Measurements from ENCODE around the gene CRADD.

The CRADD gene

DNA sequence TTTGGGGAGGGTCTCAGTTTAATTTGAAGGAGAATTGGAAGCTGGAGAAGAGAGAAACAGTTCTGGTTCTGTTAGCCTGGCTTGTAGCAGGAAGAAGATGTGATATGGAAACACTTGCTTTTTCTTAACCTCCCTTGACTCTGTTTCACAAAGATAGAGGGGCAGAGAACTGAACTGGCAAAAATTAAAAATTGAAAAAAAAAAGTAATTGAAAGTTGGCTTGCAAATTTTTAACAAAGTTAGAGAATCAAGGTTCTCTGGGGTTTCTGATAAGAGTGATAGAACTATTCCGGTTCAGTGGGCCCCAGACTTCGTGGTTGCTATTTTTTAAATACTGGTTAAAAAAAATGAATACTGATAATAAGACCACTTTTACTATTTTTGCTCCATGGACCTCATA is 2.8 kb downstream of the CRADD start:
- no peaks in the 10 kb centered on the region for H3K27me3 Mint-ChIP-seq (ENCODE audit: low read depth)
- H3K4me3 Mint-ChIP-seq, result no peak overlapping the region
- peaks cover 14% of the 10 kb centered on the region for H3K36me3 Mint-ChIP-seq (ENCODE audit: low read depth)
- peaks cover 5% of the 10 kb centered on the region for H3K9me3 Mint-ChIP-seq
- no peak overlapping the region for H3K27ac Mint-ChIP-seq
- peaks cover 41% of the 10 kb centered on the region for H3K4me1 Mint-ChIP-seq (ENCODE audit: low read depth)

DNA sequence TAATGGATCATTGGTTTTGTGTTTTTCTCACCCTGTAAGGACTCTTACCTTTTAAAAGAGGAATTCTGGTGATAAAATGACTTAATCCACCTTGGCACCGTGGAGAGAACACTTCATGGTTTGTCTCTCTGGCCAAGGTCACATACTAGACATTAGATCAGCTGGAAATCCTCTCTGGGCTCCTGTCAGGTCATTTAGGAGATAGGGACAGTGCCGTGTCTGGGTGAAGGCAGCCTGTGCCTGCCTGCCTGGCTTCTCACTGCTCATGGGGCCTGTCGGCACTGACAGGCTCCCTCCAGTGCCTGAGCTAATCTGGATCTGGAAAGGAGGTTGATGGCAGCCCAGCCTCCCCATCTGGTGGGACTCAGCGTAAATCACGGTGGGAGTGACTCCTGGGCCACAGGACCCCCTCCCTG is 5.7 kb downstream of the CRADD start:
- Mint-ChIP-seq H3K36me3 (ENCODE audit: low read depth) (peaks cover 12% of the 10 kb centered on the region), H3K27ac (no peak overlapping the region), H3K9me3 (no peaks in the 10 kb centered on the region), H3K4me3 (no peak overlapping the region), H3K27me3 (ENCODE audit: low read depth) (no peaks in the 10 kb centered on the region), H3K4me1 (ENCODE audit: low read depth) (peaks cover 28% of the 10 kb centered on the region)

DNA sequence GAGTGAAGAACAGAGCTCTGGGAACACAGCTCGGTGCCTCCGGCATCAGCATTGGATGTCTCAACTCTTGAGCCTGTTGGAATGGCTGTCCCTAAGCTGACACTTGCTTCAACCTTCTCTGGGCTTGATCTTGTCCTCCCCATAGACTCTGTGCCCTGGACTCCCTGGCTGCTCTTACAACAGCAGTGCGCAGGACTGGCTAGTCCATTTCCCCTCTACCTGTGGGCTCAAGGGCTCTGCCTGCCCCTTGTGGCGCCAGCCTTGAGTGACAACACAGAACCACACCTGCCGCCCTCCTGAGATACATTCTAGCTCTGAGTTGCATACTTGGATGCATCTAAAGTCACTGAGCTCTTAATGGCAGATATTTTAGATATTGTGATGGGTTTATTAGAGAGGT is 6.2 kb downstream of the CRADD start:
- Mint-ChIP-seq H3K9me3 (no peaks in the 10 kb centered on the region), H3K4me3 (no peak overlapping the region), H3K27me3 (ENCODE audit: low read depth) (no peaks in the 10 kb centered on the region), H3K36me3 (ENCODE audit: low read depth) (peaks cover 12% of the 10 kb centered on the region), H3K4me1 (ENCODE audit: low read depth) (peaks cover 23% of the 10 kb centered on the region), H3K27ac (no peak overlapping the region)

DNA sequence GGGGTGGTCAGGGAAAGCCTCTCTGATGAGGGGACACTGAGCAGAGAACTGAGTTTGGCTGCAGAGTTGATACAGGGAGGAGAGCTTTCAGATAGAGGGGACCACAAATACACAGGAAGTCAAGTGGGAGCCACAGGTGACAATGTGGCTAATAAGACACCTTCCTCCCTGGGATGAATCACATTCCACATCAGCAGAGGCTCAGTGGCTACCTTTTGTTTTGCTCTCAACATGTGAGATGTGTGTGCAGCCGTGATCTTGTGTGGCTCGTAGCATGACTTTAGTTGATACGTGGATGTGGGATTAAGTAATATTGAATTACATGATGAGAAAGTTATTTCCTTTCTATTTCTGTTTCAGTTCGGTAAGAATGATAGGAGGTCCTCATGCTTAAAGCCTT is 7.5 kb downstream of the CRADD start:
- H3K27me3 Mint-ChIP-seq (ENCODE audit: low read depth), result no peaks in the 10 kb centered on the region
- no peak overlapping the region for H3K4me3 Mint-ChIP-seq
- peaks cover 5% of the 10 kb centered on the region for H3K36me3 Mint-ChIP-seq (ENCODE audit: low read depth)
- H3K27ac Mint-ChIP-seq, result no peak overlapping the region
- no peaks in the 10 kb centered on the region for H3K9me3 Mint-ChIP-seq
- H3K4me1 Mint-ChIP-seq (ENCODE audit: low read depth), result peaks cover 21% of the 10 kb centered on the region

DNA sequence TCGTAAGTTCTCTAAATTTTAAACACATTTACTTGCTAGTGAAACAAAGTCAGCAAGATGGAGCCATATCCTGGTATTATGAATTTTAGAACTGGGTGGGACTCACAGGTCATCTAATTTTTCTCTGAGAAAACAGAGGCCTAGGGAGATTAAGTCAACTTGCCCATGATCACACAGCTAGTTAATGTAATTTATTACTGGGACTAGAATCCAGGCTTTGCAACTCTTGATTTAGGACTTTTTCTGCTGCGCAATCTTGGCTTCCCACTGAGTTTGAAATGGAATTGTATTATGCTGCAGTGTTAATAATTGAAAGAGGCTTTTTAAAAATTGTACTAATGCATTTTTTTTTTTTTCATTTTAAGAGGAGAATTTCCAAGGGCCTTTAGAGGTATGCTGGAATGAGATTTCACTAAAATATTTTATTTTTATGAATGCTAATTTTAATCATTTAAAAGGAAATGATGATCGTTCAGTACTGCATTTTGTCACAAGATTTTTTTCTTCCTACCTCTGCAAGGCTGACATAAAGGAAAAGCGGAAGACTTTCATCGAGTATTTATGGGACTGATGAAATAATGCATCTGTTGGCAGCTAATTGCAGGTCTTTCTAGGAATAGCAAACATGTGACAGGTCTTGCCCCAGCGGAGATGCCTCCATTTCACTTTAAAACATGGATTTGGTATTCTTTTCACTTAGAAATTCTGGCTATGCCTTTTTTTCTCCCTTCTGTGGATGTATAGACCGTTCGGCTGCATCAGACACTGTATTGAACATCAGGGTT is 9.6 kb downstream of the CRADD start:
- H3K9me3 Mint-ChIP-seq, result no peaks in the 10 kb centered on the region
- H3K27me3 Mint-ChIP-seq (ENCODE audit: low read depth), result no peaks in the 10 kb centered on the region
- peaks cover 5% of the 10 kb centered on the region for H3K36me3 Mint-ChIP-seq (ENCODE audit: low read depth)
- no peak overlapping the region for H3K4me3 Mint-ChIP-seq
- no peak overlapping the region for H3K27ac Mint-ChIP-seq
- H3K4me1 Mint-ChIP-seq (ENCODE audit: low read depth), result peaks cover 20% of the 10 kb centered on the region

DNA sequence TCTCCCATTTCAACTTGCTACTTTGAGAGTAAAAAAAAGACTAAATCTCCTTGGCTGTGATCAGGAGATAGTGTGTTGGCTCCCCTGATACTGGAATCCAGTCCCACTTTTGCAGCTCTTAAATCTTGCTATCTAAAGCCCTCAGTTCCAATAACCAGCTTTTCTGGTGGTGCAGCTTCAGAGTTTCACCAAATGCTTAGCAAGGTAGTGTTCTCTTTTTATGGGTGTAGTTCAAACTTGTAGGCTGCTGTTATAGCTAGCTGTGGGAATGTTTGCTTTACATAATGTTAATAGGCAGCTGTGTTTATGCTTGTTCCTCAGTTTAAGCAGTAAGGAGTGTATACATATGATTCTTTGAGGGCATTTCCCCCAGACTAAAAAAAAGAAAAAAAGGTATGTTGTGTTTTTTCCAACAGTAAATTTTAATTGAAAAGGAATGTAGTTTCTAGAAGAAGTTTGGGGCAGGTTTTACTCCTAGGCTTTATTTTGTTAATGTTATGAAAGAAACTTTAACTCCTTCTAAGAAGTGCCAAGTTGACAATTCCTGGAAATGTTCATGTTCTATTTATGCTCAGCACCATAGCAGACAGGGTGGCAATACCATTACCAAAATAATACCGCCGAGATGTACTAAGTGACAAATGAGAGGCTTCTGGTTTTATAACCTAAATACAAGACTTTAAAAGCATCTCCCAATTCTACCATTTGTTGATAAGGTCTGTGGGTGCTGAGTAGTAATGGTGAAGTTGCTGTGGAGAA is 12.1 kb downstream of the CRADD start:
- Mint-ChIP-seq H3K36me3 (ENCODE audit: low read depth) (peaks cover 5% of the 10 kb centered on the region), H3K4me1 (ENCODE audit: low read depth) (peaks cover 15% of the 10 kb centered on the region), H3K27ac (no peak overlapping the region), H3K4me3 (no peak overlapping the region), H3K27me3 (ENCODE audit: low read depth) (no peaks in the 10 kb centered on the region), H3K9me3 (peaks cover 7% of the 10 kb centered on the region)

DNA sequence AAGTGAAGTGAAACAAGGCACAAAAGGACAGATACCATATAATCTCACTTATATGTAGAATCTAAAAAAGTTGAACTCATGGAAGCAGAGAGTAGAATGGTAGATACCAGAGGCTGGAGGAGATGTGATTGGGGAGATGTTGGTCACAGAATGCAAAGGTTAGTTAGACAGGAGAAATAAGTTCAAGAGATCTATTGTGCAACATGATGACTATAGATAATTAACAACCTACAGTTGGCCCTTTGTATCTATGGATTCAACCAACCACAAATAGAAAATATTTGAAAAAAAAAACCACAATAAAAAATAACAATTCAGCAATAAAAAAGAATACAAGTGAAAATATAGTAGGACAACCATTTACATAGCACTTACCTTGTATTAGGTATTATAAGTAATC is 19.3 kb downstream of the CRADD start:
- H3K9me3 Mint-ChIP-seq, result peaks cover 7% of the 10 kb centered on the region
- no peaks in the 10 kb centered on the region for H3K36me3 Mint-ChIP-seq (ENCODE audit: low read depth)
- H3K4me3 Mint-ChIP-seq, result no peak overlapping the region
- peaks cover 8% of the 10 kb centered on the region for H3K4me1 Mint-ChIP-seq (ENCODE audit: low read depth)
- H3K27ac Mint-ChIP-seq, result no peak overlapping the region
- no peaks in the 10 kb centered on the region for H3K27me3 Mint-ChIP-seq (ENCODE audit: low read depth)

DNA sequence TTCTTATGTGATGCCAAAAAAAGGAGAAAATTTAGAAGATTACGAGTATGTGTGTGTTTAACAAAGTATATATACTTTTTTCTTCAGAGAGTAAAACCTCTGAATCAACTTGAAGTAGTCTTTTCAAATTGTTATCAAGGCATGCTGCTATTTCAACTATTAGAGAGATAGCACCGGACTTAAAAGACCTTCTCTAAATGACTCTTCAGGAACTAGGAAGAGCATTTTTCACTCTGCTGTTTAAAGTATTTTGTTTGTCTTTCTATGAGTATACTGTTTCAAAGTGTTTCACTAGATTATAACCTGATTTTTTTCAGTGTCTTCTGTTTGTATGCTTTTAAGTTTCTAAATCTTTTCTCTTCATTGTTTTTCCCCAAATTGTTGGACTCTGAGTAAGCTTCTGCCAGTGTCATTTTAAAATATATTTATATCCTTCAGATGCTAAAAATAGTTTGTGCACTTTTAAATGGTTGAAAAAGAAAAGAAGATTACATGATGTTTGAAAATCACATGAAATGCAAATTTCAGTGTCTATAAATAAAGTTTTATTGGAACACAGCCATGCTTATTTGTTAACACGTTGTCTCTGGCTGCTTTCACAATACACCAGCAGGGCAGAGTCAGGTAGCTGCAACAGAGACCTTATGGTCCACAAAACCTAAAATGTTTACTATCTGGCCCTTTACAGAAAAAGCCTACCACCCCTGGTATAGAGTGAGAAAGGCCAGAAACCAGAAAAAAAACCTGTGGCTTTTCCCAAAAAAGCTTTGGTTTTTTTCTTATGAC is 21.3 kb downstream of the CRADD start:
- no peak overlapping the region for H3K27ac Mint-ChIP-seq
- H3K9me3 Mint-ChIP-seq, result peaks cover 4% of the 10 kb centered on the region
- peaks cover 8% of the 10 kb centered on the region for H3K4me1 Mint-ChIP-seq (ENCODE audit: low read depth)
- H3K36me3 Mint-ChIP-seq (ENCODE audit: low read depth), result no peaks in the 10 kb centered on the region
- H3K4me3 Mint-ChIP-seq, result no peak overlapping the region
- H3K27me3 Mint-ChIP-seq (ENCODE audit: low read depth), result no peaks in the 10 kb centered on the region

DNA sequence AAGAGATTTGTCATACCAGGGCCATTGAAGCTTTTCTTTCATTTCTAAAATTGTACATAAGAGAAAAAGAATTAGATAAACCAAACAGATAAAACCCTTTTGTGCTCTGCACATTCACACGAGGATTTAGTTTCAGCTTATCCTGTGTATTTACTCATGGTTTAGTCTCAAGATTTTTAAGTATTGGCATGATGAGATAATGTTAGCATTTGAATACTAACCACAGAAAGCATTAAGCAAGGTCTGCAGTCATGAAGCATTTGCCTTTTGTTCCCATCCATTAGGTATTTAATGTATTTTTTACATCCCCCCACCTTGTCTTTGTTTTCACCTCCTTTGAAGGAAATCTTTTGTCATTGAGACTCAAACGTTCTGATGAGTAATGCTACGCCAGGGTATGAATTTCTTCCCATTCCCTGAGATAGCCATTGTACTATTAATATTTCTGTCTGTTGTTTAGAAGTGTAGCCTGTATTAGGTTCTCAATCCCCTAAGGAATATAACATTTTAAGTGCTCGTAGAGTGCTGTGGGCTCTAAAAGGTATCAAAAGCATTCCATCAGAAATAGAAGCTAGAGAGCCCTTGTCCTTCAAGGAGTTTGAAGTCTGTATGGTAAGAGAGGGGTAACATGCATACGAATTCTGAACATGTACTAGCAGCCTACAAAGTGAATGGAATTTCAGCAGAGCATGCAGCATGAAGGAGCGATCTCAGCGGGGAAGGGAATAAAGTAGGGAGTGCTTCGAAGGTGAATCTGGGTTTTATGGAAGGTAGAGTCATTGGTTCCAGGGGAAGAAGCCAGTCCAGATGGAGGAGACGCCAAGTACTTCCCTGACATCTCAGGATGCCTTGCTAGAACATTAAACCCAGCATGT is 22.3 kb downstream of the CRADD start:
- Mint-ChIP-seq H3K9me3 (no peaks in the 10 kb centered on the region), H3K27ac (no peak overlapping the region), H3K4me3 (no peak overlapping the region), H3K27me3 (ENCODE audit: low read depth) (no peaks in the 10 kb centered on the region), H3K36me3 (ENCODE audit: low read depth) (peaks cover 4% of the 10 kb centered on the region), H3K4me1 (ENCODE audit: low read depth) (peaks cover 11% of the 10 kb centered on the region)

DNA sequence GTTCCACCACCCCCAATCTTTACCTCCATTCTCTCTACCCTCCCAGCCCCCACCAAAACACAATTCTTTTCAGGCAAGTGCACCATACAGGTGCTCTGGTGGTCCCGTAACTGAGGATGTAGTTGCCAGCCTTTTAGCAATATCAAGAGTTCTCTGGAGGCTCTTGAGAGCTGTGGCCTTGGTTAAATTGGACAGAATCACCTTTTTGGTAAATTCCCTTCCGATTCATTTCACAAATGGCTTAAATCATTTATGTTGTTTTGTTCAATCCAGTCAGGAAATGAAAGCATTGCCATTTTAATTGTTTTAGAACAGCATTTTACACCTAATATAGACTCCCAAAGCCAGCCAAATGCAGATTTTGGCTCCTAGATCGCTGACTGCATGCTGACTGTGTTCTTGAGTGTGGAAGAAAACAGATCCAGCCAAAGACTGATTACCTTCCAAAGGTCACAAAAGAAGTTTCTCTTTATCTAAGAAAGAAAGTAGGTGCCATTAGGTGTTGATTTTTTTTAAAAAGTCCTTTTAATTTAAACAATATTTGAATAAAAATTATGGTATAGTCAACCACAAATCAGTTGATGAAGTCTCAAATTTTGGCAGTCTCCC is 25.6 kb downstream of the CRADD start:
- no peak overlapping the region for H3K4me3 Mint-ChIP-seq
- peaks cover 1% of the 10 kb centered on the region for H3K9me3 Mint-ChIP-seq
- peaks cover 11% of the 10 kb centered on the region for H3K4me1 Mint-ChIP-seq (ENCODE audit: low read depth)
- peaks cover 7% of the 10 kb centered on the region for H3K36me3 Mint-ChIP-seq (ENCODE audit: low read depth)
- H3K27ac Mint-ChIP-seq, result no peak overlapping the region
- H3K27me3 Mint-ChIP-seq (ENCODE audit: low read depth), result no peaks in the 10 kb centered on the region

DNA sequence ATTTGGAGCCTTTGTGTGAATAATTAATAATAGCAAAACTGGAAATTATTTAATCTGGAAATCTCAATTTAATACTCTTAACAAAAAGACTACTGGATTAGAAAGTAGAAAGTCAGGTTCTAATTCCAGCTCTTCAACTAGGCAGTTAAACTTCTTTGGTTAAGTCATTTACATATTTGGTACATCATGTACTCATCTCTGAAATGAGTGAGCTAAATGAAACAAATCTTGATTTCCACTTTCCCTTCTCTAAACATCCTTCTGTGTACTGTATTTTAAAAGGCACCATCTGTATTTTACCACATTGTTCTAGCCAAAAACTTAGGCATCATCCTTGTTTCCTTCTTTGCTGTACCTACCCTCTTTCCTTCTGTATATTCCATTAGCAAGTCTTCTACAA is 26.9 kb downstream of the CRADD start:
- Mint-ChIP-seq H3K27me3 (ENCODE audit: low read depth) (no peaks in the 10 kb centered on the region), H3K27ac (no peak overlapping the region), H3K4me3 (no peak overlapping the region), H3K36me3 (ENCODE audit: low read depth) (peaks cover 7% of the 10 kb centered on the region), H3K9me3 (peaks cover 15% of the 10 kb centered on the region), H3K4me1 (ENCODE audit: low read depth) (peaks cover 9% of the 10 kb centered on the region)

DNA sequence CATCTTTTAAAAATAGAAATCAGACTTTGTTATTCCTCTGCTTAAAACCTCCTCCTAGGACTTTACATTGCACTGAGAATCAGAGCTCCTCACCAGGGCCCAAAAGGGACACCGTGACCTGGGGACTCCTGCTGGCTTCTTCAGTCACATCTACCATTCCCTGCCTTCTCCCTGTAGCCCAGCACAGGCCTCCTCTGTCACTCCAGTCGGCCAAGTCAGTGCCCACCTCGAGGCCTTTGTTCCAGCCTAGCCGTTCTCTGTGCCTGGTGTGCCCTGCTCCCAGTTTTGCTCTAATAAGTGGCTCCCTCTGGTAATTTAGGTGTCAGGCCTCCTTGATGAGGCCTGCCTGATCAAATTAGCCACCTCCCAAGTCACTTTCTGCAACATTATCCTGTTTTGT is 27.4 kb downstream of the CRADD start:
- Mint-ChIP-seq H3K4me3 (no peak overlapping the region), H3K36me3 (ENCODE audit: low read depth) (peaks cover 7% of the 10 kb centered on the region), H3K4me1 (ENCODE audit: low read depth) (peaks cover 6% of the 10 kb centered on the region), H3K27ac (no peak overlapping the region), H3K9me3 (peaks cover 20% of the 10 kb centered on the region), H3K27me3 (ENCODE audit: low read depth) (no peaks in the 10 kb centered on the region)

DNA sequence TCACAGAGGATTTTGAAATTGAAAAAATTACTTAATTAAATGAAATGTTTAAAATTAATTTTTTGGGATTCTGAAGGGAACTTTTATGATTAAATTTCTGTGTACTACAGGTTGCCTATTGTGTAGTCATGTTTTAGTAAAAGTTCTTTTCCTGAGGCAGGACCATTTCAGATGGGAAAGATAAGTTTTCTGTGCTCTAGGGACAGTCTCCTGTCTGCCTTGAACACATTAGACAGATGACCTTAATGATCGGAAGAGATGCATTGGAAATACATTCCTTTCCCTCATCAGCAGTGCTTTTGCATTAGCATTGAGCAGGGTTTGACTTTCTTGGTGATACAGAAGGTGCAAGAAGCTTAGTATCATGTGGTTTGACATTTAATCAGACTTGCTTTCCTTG is 28.1 kb downstream of the CRADD start:
- Mint-ChIP-seq H3K4me1 (ENCODE audit: low read depth) (peaks cover 6% of the 10 kb centered on the region), H3K4me3 (no peak overlapping the region), H3K36me3 (ENCODE audit: low read depth) (peaks cover 10% of the 10 kb centered on the region), H3K9me3 (peaks cover 24% of the 10 kb centered on the region), H3K27ac (no peak overlapping the region), H3K27me3 (ENCODE audit: low read depth) (no peaks in the 10 kb centered on the region)

DNA sequence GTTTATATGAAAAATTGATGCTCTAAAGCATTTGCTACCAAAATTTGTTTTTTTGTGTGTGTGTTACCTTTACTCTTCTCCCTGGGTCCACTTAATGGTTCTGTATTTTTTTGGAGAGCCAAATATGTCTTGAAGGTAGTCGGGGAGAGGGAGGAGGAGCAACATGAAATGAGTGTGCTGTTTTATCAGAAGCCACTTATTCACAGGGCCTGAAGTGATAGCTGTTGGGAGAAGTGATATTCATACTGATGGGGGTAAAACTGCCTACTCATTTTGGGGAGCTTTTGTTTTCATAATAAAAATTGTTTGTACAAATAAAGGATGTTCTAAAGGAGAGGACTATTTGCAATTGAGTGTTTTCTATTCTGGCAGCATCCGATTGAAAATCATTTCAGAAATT is 29.2 kb downstream of the CRADD start:
- H3K27me3 Mint-ChIP-seq (ENCODE audit: low read depth), result no peaks in the 10 kb centered on the region
- H3K36me3 Mint-ChIP-seq (ENCODE audit: low read depth), result peaks cover 12% of the 10 kb centered on the region
- H3K4me1 Mint-ChIP-seq (ENCODE audit: low read depth), result peaks cover 3% of the 10 kb centered on the region
- no peak overlapping the region for H3K27ac Mint-ChIP-seq
- no peak overlapping the region for H3K4me3 Mint-ChIP-seq
- peaks cover 35% of the 10 kb centered on the region for H3K9me3 Mint-ChIP-seq
